ENCODE data around the gene CREB3L2.
"Not testable (repeated sequence)": the region's sequence is repeated elsewhere in the genome, so short reads cannot be mapped to it uniquely, and the experiment has no call there.

The CREB3L2 gene

GRCh38 chr7:137835486-137836112, 166.3 kb downstream of the CREB3L2 start:
- no peak for DNase-seq (ENCODE audit: low spot score)

- DNase-seq (ENCODE audit: low spot score), result no peak
Observed at GRCh38 chr7:137834552-137834951, 167.3 kb downstream of the CREB3L2 start.

- not testable (repeated sequence) for DNase-seq (ENCODE audit: low spot score)
Observed at GRCh38 chr7:137832990-137833389, 168.9 kb downstream of the CREB3L2 start.

- no peak for DNase-seq (ENCODE audit: low spot score)
Observed at GRCh38 chr7:137832382-137832781, 169.5 kb downstream of the CREB3L2 start.

DNA sequence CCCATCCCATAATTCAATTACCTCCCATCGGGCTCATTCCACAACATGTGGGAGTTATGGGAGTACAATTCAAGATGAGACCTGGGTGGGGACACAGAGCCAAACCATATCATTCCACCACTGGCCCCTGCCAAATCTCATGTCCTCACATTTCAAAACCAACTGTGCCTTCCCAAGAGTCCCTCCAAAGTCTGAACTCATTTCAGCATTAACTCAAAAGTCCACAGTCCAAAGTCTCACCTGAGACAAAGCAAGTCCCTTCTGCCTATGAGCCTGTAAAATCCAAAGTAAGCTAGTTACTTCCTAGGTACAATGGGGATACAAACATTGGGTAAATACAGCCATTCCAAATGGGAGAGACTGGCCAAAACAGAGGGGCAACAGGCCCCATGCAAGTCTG, 170.3 kb downstream of the CREB3L2 start:
- DNase-seq (ENCODE audit: low spot score), result not testable (repeated sequence)

- no peak for DNase-seq (ENCODE audit: low spot score)
Observed at GRCh38 chr7:137829337-137829992, 172.4 kb downstream of the CREB3L2 start.

DNA sequence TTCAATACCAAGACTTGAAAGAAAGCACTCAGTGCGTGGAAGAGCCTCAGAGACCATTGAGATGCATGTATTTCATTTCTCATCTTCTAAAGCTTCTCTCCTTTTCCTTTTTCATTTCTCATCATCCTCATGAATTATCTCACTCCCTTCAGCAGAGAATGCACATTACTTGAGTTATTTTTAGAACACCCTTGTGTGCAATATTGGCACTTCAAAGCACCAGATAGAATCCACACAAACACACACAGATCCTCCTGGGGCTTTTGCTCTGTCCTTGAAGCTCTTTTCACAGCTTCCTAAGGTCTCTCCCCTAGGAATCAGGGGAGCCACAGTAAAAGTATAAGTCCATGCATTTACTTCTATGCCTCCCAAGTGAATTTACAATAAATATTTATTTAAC, 173.4 kb downstream of the CREB3L2 start:
- no peak for DNase-seq (ENCODE audit: low spot score)

DNA sequence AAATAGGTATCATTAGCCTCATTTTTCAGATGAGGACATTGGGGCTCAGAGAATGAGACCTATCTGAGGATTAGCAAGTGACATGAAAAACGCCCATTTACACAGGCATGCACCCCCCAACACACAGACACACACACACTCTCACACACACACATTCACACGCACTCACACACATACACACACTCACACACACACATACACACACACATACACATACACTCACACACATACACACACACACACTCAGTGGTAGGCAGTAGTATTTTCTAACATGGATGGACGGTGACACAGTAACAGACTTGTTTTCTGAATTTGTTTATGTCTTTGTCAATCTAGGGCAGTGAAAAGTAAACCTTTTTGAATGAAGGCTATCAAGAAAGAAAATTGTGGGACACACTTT, 176.4 kb downstream of the CREB3L2 start:
- DNase-seq (ENCODE audit: low spot score), result no peak
